Gastroesophageal sphincter (tissue), 4 donors: ENCODE data around the gene C9orf50. TPM values are rescaled to one million over a fixed set of nuclear protein-coding genes. Genes with fewer than 3 reads are reported as not detected.

ENCODE experiments used
- ATAC-seq: fragments of 150-250 bp; one replicate; pipeline ENCODE4 v1.9.1; 2016; ENCODE audit warnings: mild to moderate bottlenecking, moderate library complexity
- H3K27ac ChIP-seq, 4 donors: fragments of 200-600 bp; sonication (generic) in 3 of 4; 1 replicate in 3 of 4; 2 replicates in 1 of 4; pipeline ENCODE4 v1.5.1; 2016 to 2019
- H3K27me3 ChIP-seq: fragments of 200-600 bp; sonication (generic); one replicate; pipeline ENCODE4 v1.5.1; 2019
- H3K36me3 ChIP-seq, 2 donors: fragments of 200-600 bp; sonication (generic); one replicate each; pipeline ENCODE4 v1.5.1; 2019; ENCODE audit warnings: control low read depth in 1 of 2
- H3K4me1 ChIP-seq, 3 donors: fragments of 200-600 bp; sonication (generic); 1 replicate in 2 of 3; 2 replicates in 1 of 3; pipeline ENCODE4 v1.5.1; 2016 to 2019; ENCODE audit warnings: control low read depth in 2 of 3
- H3K4me3 ChIP-seq, 2 donors: fragments of 200-600 bp; sonication (generic); one replicate each; pipeline ENCODE4 v1.5.1; 2019; ENCODE audit warnings: mild to moderate bottlenecking in 1 of 2, moderate library complexity in 1 of 2
- H3K9me3 ChIP-seq, 3 donors: fragments of 200-600 bp; sonication (generic); one replicate each; pipeline ENCODE4 v1.5.1; 2017 to 2019; ENCODE audit warnings: control low read depth in 2 of 3
- CTCF ChIP-seq, 4 experiments: fragments of 200-600 bp in 2 of 4; fragments of 450-650 bp in 2 of 4; sonication (generic) in 1 of 4; IDR thresholded peaks; one replicate each; pipeline ENCODE4 v1.5.1; 2017 to 2019; ENCODE audit warnings: antibody characterized with exemption in 4 of 4, mild to moderate bottlenecking in 2 of 4, moderate library complexity in 2 of 4
- EP300 ChIP-seq: sonication (generic); formaldehyde crosslinking; IDR thresholded peaks from one replicate; pipeline ENCODE4 v1.6.1; 2017; ENCODE audit warnings: antibody characterized with exemption, mild to moderate bottlenecking
- POLR2A ChIP-seq, 2 donors: fragments of 450-650 bp; IDR thresholded peaks; one replicate each; pipeline ENCODE4 v1.6.1; 2017; ENCODE audit warnings: antibody characterized with exemption in 2 of 2, mild to moderate bottlenecking in 2 of 2, moderate library complexity in 1 of 2
- POLR2AphosphoS5 ChIP-seq: sonication (generic); formaldehyde crosslinking; IDR thresholded peaks from one replicate; pipeline ENCODE4 v1.6.1; 2017; ENCODE audit warnings: antibody characterized with exemption
- WGBS, 2 donors: methylation state at CpG; one replicate each; pipeline ENCODE4 v1.1.5; 2018; ENCODE audit warnings: low coverage in 1 of 2; 5-methylcytosine and 5-hydroxymethylcytosine counted together
- total RNA-seq, 4 donors: library from RNA; depleted of rRNA; stranded (reverse); fragments of >200 nt; gene quantifications; one replicate each; pipeline ENCODE4 v1.1.0, GENCODE V29; 2016

The C9orf50 gene
- total RNA-seq, 4 donors from 2014 or later = 0.27 TPM; not detected in 3

- Histone ChIP-seq H3K4me1 (peaks cover 0 to 14% (median 5%) of the 10 kb centered on the region in 3 donors), H3K36me3 (no peaks in the 10 kb centered on the region), H3K27me3 (no peaks in the 10 kb centered on the region), H3K9me3 (no peaks in the 10 kb centered on the region), H3K4me3 (no peak overlapping the region), H3K27ac (no peak overlapping the region)
- ATAC-seq = no peak
- TF ChIP-seq CTCF (IDR thresholded peaks at IDR 0.05) = no peak
- TF ChIP-seq EP300 = no peak
- TF ChIP-seq POLR2A (IDR thresholded peaks at IDR 0.05) = no peak
- TF ChIP-seq POLR2AphosphoS5 = no peak
- WGBS, 2 donors = 63 to 87% methylated on average over 4 to 8 of the region's 13 CpGs
These were observed 45.9 kb downstream of the C9orf50 start for GRCh38 chr9:129574911-129575585.

GRCh38 chr9:129573977-129574376, 46.9 kb downstream of the C9orf50 start:
- H3K4me3 ChIP-seq = no peak overlapping the region
- WGBS, 2 donors = 93% methylated on average over 2 of the region's 5 CpGs; no CpG with 5 or more reads in 1 of the 2 donors
- TF ChIP-seq POLR2AphosphoS5 = no peak
- no peak for TF ChIP-seq EP300
- no peak for TF ChIP-seq CTCF (IDR thresholded peaks at IDR 0.05)
- no peak for TF ChIP-seq POLR2A (IDR thresholded peaks at IDR 0.05)

GRCh38 chr9:129572517-129572916, 48.4 kb downstream of the C9orf50 start:
- no peak for ATAC-seq
- H3K27me3 ChIP-seq = no peaks in the 10 kb centered on the region
- WGBS, 2 donors = 100% methylated on average over 2 of the region's 10 CpGs; no CpG with 5 or more reads in 1 of the 2 donors
- no peaks in the 10 kb centered on the region for H3K9me3 ChIP-seq
- TF ChIP-seq POLR2AphosphoS5 (no peak), POLR2A (IDR thresholded peaks at IDR 0.05) (no peak), EP300 (no peak), CTCF (IDR thresholded peaks at IDR 0.05) (no peak)
- H3K4me1 ChIP-seq = peaks cover 0 to 40% (median 19%) of the 10 kb centered on the region in 3 donors
- H3K27ac ChIP-seq = no peak overlapping the region
- no peaks in the 10 kb centered on the region for H3K36me3 ChIP-seq
- H3K4me3 ChIP-seq = no peak overlapping the region

More at GRCh38 chr9:129573977-129574376, 46.9 kb downstream of the C9orf50 start:
- peaks cover 0 to 25% (median 15%) of the 10 kb centered on the region in 3 donors for H3K4me1 ChIP-seq
- no peak for ATAC-seq
- no peaks in the 10 kb centered on the region for H3K9me3 ChIP-seq
- H3K27ac ChIP-seq = no peak overlapping the region
- no peaks in the 10 kb centered on the region for H3K27me3 ChIP-seq
- H3K36me3 ChIP-seq = no peaks in the 10 kb centered on the region

- WGBS, 2 donors = 100% methylated on average over 3 of the region's 7 CpGs; no CpG with 5 or more reads in 1 of the 2 donors
- no peak overlapping the region for H3K4me3 ChIP-seq
- peaks cover 0 to 45% (median 19%) of the 10 kb centered on the region in 3 donors for H3K4me1 ChIP-seq
- peak overlapping the region in 3 of 4 donors; percentile 82 to 87 (median 85) for H3K27ac ChIP-seq
- TF ChIP-seq EP300 (no peak), POLR2A (IDR thresholded peaks at IDR 0.05) (no peak), POLR2AphosphoS5 (no peak), CTCF (IDR thresholded peaks at IDR 0.05) (no peak)
- H3K27me3 ChIP-seq = no peaks in the 10 kb centered on the region
- no peaks in the 10 kb centered on the region for H3K36me3 ChIP-seq
- ATAC-seq = no peak
- no peaks in the 10 kb centered on the region for H3K9me3 ChIP-seq
These were observed 48.9 kb downstream of the C9orf50 start for GRCh38 chr9:129572052-129572425.
